ENCODE data around the gene SCYL2.
"Not testable (repeated sequence)": the region's sequence is repeated elsewhere in the genome, so short reads cannot be mapped to it uniquely, and the experiment has no call there.

The SCYL2 gene

DNA sequence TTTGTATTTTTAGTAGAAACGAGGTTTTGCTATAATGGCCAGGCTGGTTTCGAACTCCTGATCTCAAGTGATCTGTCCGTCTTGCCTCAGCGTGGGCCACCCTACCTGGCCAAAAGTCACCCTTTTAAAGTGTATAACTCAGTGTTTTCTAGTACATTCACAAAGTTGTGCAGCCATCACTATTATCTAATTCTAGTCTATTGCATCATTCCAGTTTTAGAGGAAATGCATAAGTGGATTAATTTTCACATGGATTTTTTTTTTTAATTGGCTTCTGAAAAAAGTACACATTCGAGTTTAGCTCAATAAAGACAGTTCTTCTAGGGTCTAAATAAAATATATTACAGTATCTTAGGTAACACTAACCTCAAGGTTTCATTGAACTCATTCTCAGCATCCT is 3.8 kb upstream of the SCYL2 start:
- DNase-seq (ENCODE audit: low read depth) = no peak

DNA sequence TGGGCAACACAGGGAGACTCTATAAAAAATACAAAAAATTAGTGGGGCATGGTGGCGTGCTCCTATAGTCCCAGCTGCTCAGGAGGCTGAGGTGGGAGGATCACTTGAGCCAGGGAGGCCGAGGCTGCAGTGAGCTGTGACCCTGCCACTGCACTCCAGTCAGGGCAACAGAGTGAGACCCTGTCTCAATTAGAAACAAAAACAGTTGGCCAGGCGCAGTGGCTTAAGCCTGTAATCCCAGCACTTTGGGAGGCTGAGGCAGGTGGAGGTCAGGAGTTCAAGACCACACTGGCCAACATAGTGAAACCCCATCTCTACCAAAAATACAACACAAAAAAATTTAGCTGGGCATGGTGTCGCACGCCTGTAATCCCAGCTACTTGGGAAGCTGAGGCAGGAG is 1.9 kb upstream of the SCYL2 start:
- not testable (repeated sequence) for DNase-seq (ENCODE audit: low read depth)

DNA sequence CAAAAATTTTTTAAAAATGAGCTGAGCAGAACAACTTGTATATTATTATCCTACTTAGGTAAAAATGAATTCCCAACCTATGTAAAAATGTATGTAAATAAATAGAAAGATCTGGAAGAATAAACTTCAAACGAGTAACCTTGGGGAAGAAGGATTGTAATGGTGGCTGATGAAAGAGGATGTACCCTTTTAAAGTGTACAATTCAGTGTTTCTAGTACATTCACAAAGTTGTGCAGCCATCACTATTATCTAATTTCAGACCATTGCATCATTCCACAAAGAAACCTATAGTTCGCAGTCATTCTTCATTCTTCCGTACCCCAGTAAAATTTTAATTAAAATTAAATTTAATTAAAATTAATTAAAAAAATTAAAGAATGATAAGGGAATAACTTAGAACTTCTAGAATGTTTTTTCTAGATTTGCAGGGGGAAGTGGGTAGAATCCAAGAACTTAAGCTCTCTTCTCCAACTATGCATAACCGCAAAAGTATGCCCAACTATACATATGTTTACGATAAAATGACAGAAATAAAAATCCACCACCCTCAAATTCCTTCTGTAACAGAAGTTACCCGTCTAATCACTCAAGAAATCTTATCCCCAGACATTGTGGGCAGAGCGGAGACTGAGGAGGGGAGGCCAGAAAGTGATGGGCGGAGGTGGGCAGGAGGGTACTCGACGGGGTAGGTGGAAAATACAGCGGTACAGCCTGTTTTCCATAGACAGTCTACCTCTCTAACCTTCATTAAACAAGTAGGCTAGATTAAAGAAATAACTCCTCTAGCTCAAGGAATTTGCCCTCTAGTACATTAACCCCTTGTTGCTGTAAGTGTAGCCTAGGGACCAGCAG is 1.0 kb upstream of the SCYL2 start:
- no peak for DNase-seq (ENCODE audit: low read depth)

DNA sequence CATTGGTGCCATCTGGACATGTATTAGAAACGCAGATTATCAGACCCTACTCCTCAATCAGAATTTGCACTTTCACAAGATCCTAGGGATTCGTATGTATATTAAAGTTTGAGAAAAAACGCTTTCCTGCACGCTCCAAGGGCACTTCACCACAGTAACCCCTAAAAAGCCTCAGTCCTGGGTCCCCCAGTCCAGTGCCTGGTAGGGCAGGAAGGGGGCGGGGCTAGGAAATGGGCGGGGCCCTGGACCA is 467 bp upstream of the SCYL2 start:
- DNase-seq (ENCODE audit: low read depth) = no peak

DNA sequence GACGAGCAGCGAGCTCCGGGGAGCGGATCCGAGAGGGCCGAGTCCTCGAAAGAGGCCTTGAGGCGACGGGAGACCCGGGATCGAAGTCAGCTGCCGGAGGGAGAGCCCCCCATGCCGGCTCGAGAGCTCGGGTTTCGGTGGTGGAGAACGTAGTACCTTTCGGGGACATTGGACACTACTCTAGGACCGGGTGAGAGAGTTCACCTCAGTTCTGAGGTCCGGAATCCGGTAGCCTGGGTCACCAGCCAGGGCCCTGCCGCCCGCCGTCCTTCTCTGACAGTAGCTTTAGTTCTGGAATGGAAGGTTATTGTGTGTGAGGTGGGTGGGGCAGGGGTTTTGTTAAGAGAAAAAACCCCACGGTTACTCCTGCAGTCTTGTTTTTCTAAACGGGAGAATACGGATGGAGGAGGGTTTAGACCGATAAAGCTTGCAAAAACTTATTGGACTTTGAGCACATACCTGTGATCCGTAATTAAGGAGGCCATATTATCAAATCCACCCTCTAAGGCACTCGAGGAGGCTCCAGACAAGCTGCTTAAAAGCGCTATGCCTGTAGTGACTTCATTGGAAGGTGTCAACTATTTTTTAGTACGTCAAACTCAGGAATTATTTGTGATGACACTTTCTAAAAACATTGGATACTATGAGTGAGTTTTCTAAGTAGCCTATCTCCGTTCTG is 765 bp downstream of the SCYL2 start:
- no peak for DNase-seq (ENCODE audit: low read depth)

DNA sequence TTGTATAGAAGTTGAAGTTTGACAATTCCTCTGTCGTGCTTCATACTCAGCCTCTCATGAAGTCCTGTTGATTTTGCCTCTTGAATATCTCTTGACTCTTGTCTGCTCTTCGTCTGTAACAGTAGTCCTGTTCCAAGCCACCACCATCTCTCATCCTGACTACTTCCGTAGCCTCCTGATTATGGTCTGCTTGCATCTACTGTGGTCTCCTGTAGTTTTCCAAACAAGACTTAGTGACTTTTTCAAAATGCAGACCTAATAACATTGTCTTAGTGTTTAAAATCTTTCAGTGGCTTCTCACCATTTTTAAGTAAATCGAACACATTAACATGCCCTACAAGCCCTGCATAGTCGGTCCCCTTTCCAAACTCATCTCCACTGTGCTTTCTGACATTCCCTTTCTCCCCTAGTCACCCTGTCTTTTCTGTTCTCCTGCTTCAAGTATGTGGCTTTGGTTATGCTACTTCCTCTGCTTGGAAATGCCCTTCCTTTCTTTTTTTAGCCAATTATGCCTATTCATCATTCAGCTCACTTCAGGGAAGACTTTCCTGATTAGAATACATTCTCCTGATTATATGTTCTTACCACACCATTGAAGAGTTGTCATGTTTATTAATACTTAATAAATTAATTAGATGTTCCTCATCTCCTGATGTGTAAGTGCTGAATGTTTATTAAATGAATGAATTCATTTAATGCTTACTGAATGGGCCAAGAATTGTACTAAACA is 2.0 kb downstream of the SCYL2 start:
- DNase-seq (ENCODE audit: low read depth) = no peak

DNA sequence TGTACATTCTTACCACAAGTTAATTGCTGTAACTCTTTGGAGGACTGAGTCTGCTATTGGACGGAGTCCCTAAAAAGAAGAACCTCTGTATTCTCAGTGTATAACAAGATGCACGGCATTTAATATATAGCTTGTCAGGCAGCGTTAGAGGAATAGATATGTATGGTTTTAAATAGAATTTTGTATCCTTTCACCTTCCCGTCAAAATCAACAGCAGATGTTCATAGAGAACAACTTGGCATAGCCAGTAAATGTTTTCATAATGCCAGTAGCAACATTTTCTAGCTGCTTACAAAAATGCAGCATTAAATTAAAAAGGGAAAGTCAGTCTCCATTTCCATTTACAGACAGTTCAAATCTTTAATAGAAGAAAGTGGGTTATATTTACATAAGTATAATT is 6.8 kb downstream of the SCYL2 start:
- DNase-seq (ENCODE audit: low read depth) = no peak

DNA sequence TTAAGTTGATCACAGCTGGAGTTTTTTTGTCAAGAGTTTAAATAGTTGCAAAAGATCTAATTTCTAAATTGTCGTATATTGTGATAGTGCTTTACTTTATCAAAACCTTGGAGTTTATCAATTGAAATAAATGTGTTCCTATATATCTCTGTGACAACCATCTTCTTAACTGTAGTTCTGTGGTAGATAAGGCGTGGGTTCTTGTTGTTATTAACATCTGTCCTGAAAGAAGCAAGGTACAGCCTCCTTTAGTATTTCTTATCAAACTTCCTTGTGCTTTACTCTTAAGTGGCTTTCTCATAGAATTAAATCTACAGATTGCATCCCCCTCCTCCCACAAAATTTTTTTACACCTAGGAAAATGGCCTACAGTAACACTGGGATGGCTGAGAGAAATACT is 7.3 kb downstream of the SCYL2 start:
- no peak for DNase-seq (ENCODE audit: low read depth)

DNA sequence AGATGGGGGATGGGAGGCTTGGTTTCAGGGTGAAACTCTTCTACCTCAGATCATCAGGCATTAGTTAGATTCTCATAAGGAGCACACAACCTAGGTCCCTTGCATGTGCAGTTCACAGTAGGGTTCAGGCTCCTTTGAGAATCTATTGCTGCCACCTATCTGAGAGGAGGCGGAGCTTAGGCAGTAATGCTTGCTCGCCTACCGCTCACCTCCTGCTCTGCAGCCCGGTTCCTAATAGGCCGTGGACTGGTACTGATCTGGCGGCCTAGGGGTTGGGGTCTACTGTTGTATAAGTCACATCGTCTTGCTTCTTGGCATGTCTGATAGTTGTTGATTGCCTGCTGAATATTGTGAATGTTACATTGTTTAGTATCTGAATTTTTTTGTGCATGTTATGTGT is 12.2 kb downstream of the SCYL2 start:
- DNase-seq (ENCODE audit: low read depth) = no peak

DNA sequence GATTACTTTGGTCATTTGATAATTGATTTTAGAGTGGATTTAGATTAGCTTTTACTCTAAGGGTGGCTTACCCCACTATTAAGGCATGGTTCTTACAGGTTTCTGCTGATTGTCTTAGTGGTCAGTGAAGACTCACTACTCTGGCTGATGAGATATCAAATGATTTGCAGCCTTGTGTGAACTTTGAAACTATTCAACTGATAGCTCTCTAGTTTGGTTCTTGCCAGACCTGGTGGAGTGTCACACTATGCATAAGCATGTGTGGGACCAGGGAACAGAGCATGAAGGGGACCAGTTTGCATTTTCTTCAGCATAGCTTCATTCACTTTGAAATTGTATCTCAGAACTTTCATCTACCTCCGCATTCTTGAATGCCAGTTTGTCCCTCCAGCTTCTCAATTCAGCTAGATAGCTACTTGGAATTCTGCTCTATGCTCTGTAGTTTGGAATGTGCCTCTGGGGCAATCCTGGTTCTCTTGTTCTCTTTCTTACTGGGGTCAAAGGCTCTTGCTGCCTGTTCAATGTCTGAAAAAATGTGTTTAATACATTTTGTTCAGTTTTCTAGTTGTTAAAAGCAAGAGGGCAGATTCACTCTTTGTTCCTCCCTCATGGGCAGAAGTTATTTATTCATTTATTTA is 12.7 kb downstream of the SCYL2 start:
- no peak for DNase-seq (ENCODE audit: low read depth)

DNA sequence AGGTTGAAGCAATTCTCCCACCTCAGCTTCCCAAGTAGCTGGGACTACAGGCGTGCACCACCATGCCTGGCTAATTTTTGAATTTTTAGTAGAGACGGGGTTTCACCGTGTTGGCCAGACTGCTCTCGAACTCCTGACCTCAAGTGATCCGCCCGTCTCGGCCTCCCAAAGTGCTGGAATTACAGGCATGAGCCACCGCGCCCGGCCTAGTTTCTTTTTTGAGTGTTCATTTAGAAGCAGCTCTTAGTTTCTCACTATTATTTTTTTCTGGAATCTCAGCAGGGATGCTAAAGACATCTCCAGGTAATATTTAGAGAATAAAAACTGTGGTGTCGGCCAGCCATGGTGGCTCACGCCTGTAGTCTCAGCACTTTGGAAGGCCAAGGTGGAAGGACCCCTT is 17.6 kb downstream of the SCYL2 start:
- DNase-seq (ENCODE audit: low read depth) = not testable (repeated sequence)

DNA sequence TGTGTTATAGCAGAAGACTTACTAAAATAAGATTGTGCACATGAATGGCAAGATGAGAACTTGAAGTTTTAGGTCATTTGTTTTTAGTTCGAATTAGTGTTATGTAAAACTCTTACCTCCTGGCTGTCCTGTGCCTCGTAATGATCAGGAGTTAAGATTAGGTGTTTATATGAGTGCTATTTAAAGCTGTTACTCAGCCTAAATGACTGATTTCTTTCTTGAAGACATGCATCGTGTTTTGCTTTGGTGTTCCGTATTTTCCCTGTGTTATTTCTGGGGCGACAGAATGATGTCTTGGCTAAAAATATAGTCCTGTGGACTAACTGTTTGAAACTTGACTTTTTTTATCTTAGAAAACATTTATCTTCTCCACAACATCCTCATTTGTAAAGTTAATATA is 22.1 kb downstream of the SCYL2 start:
- no peak for DNase-seq (ENCODE audit: low read depth)

DNA sequence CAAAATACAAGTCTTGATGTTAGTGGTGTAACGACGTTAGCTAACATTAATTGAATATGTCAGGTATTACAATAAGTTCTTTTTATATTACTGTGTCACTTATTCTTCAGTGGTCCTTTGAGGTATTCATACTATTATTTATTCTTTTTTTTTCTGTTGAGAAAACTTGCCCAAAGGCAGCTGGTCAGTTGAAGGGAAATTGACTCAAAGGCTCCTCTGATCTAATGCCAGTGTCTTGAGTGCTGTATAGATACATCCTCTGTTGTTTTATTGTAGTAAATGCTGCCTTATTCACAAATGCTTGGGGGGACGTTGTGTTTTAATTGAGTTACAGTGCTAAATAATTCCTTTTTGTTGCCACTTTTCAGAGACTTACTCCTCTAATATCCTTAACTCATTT is 23.0 kb downstream of the SCYL2 start:
- no peak for DNase-seq (ENCODE audit: low read depth)

DNA sequence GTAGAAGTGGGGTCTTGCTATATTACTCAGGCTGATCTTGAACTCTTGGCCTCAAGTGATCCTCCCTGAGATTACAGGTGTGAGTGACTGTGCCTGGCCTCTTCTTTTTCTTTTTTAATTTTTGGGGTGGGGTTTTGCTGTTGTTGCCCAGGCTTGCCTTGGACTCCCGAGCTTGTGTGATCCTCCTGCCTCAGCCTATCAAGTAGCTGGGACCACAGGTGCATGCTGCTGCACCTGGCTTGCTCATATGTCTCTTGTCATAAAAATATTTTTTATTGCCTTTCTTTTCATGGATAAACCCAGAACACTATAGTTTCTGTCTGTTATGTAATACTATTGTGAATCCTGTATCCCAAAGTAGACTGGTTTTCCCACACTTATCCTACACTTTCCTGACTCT is 26.0 kb downstream of the SCYL2 start:
- no peak for DNase-seq (ENCODE audit: low read depth)

DNA sequence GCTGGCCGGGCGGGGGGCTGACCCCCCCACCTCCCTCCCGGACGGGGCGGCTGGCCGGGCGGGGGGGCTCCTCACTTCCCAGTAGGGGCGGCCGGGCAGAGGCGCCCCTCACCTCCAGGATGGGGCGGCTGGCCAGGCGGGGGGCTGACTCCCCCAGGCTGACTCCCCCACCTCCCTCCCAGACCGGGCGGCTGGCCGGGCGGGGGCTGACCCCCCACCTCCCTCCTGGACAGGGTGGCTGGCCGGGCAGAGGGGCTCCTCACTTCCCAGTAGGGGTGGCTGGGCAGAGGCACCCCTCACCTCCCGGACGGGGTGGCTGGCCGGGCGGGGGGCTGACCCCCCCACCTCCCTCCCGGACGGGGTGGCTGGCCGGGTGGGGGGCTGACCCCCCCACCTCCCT is 27.4 kb downstream of the SCYL2 start:
- not testable (repeated sequence) for DNase-seq (ENCODE audit: low read depth)

DNA sequence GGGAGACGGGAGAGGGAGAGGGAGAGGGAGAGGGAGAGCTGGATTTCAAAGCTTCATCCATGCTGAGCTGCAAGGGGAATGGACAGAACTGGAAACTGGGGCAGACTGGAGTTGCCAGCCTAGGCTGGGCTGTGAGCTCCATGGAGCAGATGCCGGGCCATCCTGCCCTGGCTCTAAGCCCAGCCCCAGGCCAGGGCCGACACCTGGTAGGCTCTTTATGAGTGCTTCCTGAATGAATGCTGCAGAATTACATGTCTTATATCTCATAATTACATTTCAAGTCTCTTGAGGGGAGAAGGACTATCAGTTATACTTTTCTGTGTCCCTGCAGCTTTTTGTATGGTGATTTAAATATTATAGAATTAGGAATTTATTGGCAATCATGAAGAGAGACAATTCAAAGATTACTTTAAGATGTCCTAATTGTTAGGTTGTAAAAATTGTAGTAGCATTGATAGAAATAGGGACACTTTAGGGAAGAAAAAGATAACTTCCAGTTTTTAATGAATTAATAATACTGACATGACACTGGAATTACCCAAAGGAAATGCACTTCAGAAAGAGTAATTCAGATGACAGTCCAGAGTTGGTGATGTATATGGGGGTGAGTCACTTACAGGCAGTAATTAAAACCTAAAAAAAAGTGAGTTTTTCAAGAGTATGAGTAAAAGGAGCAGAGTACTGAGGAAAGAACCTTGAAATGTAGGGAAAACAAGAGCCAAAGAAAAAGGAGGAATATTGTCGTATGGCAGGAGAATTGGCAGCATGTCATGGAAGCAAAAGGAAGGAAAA is 29.0 kb downstream of the SCYL2 start:
- no peak for DNase-seq (ENCODE audit: low read depth)

DNA sequence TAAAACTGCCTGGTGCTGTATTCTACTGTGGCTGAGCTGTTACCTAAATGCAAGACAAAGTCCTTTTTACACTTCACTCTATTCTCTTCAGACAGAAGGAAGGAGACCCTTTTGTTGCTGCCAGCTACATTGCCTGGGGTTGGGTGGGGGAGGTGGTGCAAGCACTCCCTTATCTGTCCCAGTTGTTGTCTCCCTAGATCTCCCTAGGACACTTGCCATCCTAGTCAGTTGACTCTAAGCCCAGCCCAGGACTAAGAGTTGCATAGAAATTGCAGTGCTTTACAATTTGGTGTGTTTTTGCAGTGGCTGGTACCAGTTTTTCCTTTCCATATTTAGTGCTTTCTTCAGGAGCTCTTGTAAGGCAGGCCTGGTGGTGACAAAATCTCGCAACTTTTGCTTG is 35.1 kb downstream of the SCYL2 start:
- no peak for DNase-seq (ENCODE audit: low read depth)

DNA sequence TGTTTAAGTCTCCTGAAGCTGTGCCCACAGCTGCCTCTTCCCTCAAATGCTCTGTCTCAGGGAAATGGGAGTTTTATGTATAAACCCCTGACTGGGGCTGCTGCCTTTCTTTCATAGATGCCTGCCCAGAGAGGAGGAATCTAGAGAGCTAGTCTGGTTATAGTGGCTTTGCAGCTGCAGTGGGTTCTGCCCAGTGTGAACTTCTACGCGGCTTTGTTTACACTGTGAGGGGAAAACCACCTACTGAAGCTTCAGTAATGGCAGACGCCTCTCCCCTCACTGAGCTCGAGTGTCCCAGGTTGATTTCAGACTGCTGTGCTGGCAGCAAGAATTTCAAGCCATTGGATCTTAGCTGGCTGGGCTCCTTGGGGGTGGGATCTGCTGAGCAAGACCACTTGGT is 36.9 kb downstream of the SCYL2 start:
- no peak for DNase-seq (ENCODE audit: low read depth)

DNA sequence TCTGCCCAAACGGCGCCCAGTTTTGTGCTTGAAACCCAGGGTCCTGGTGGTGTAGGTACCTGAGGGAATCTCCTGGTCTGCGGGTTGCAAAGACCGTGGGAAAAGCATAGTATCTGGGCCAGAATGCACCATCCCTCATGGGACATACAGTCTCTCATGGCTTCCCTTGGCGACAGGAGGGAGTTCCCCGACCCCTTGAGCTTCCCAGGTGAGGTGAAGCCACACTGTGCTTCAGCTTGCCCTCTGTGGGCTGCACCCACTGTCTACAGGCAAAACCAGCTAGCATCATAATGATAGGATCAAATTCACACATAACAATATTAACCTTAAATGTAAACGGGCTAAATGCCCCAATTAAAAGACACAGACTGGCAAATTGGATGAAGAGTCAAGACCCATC is 37.4 kb downstream of the SCYL2 start:
- not testable (repeated sequence) for DNase-seq (ENCODE audit: low read depth)

DNA sequence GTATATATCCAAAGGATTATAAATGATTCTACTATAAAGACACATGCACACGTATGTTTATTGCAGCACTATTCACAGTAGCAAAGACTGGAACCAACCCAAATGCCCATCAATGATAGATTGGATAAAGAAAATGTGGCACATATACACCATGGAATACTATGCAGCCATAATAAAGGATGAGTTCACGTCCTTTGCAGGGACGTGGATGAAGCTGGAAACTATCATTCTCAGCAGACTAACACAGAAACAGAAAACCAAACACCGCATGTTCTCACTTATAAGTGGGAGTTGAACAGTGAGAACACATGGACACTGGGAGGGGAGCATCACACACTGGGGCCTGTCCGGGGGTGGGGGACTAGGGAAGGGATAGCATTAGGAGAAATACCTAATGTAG is 41.2 kb downstream of the SCYL2 start:
- not testable (repeated sequence) for DNase-seq (ENCODE audit: low read depth)

DNA sequence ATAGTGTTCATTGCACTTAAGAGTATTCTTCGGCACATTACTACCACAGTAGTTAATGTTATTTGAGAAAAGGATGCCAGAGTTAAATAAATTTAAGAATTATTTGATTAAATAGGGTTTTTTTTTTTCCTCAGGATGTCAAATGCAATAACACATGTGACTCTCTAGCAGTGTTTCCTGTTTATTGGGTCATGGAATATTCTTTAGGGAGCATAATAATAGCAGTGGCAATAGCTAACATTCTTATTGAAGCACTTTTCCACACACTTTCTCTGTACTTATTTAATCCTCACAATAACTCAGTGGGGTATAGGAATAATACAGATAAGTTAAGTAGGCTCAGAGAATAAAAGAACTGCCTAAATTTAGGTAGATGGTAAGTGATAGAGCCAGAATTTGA is 44.3 kb downstream of the SCYL2 start:
- no peak for DNase-seq (ENCODE audit: low read depth)

DNA sequence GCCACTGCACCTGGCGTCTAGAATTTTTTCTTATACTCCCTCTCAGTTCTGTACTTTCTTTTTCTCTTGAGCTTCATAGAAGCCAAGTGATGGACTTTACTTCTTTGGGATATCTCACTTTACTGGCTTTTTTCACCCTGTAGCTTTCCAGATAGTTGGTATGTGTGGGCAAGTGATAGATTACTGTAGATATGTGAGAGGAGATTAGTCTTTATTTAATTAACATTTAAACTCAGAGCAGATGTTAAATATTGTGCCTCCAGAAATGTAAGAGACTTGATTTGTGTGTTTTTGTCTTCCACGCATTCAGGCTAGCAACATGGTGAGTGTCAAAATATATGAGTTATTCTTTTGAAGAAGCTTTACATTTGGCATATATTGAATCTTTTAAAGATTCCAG is 50.4 kb downstream of the SCYL2 start:
- DNase-seq (ENCODE audit: low read depth) = no peak

All from stimulated activated CD8-positive, alpha-beta memory T cell treated with anti-CD3 and anti-CD28 coated beads, Interleukin-7, amount 100 ng/mL, for 24 hours (primary cell).